Tibial artery (tissue), 4 donors: ENCODE results near the gene ADAMTS16.

Source experiments
- DNase-seq, 2 donors: peaks; one replicate each; pipeline ENCODE4 v3.0.0-alpha.2; 2019
- H3K27ac ChIP-seq, 2 donors: fragments of 200-600 bp; sonication (generic) in 1 of 2; 1 replicate in 1 of 2; 2 replicates in 1 of 2; pipeline ENCODE4 v1.5.1; 2018 to 2019; ENCODE audit warnings: mild to moderate bottlenecking in 1 of 2
- H3K27me3 ChIP-seq, 2 donors: fragments of 200-600 bp; sonication (generic) in 1 of 2; one replicate each; pipeline versions ENCODE4 v1.5.1 to v1.6.0; 2016 to 2019
- H3K36me3 ChIP-seq, 3 donors: fragments of 200-600 bp; sonication (generic) in 2 of 3; one replicate each; pipeline ENCODE4 v1.5.1; 2016 to 2019; ENCODE audit warnings: mild to moderate bottlenecking in 2 of 3
- H3K4me1 ChIP-seq, 4 donors: fragments of 200-600 bp; sonication (generic) in 2 of 4; 1 replicate in 3 of 4; 2 replicates in 1 of 4; pipeline ENCODE4 v1.5.1; 2016 to 2019
- H3K4me3 ChIP-seq, 2 donors: fragments of 200-600 bp; sonication (generic) in 1 of 2; 1 replicate in 1 of 2; 2 replicates in 1 of 2; pipeline ENCODE4 v1.5.1; 2018 to 2019; ENCODE audit warnings: mild to moderate bottlenecking in 2 of 2
- H3K9me3 ChIP-seq, 3 donors: fragments of 200-600 bp; sonication (generic) in 1 of 3; one replicate each; pipeline ENCODE4 v1.5.1; 2016 to 2019
- intact Hi-C: fragments of 100-400 bp; cut with DNase I; formaldehyde crosslinking; loops from one replicate; pipeline ENCODE4 v1.15.0; 2023; ENCODE audit warnings: low total_unique reads
- TF ChIP-seq, protein P1 (sequence below), 2 experiments: fragments of 200-600 bp in 1 of 2; fragments of 450-650 bp in 1 of 2; IDR thresholded peaks; one replicate each; pipeline ENCODE4 v1.5.1; 2017 to 2019; ENCODE audit warnings: antibody characterized with exemption in 2 of 2, mild to moderate bottlenecking in 1 of 2, moderate library complexity in 1 of 2

Gene ADAMTS16

DNA sequence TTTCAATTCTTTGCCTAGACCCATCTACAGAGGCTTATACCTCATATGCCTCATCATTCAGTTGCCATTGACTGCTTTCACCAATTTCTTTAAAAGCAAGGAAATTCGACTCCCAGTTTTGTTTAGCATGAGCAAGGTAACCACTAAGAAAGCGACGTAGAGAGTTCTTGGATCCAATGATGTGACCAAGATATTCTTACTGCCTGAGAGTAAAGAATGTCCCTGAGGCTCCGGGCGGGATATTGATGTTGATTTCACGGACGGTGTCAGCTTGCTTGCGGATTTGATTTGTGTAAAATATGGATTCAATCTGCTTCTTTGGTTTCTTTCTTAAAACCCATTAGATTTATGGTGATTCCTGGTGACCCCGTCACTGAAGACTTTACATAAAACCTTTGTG lies 147.3 kb downstream of the ADAMTS16 start:
- H3K4me3 ChIP-seq = no peak overlapping the region
- no peaks in the 10 kb centered on the region for H3K9me3 ChIP-seq
- no peak overlapping the region for H3K27ac ChIP-seq
- TF ChIP-seq, protein P1, sequence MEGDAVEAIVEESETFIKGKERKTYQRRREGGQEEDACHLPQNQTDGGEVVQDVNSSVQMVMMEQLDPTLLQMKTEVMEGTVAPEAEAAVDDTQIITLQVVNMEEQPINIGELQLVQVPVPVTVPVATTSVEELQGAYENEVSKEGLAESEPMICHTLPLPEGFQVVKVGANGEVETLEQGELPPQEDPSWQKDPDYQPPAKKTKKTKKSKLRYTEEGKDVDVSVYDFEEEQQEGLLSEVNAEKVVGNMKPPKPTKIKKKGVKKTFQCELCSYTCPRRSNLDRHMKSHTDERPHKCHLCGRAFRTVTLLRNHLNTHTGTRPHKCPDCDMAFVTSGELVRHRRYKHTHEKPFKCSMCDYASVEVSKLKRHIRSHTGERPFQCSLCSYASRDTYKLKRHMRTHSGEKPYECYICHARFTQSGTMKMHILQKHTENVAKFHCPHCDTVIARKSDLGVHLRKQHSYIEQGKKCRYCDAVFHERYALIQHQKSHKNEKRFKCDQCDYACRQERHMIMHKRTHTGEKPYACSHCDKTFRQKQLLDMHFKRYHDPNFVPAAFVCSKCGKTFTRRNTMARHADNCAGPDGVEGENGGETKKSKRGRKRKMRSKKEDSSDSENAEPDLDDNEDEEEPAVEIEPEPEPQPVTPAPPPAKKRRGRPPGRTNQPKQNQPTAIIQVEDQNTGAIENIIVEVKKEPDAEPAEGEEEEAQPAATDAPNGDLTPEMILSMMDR (IDR thresholded peaks at IDR 0.05) = no peak
- no peaks in the 10 kb centered on the region for H3K36me3 ChIP-seq
- H3K27me3 ChIP-seq = no peaks in the 10 kb centered on the region
- H3K4me1 ChIP-seq = no peaks in the 10 kb centered on the region
- no peak for DNase-seq
- intact Hi-C loops = no loop called here

DNA sequence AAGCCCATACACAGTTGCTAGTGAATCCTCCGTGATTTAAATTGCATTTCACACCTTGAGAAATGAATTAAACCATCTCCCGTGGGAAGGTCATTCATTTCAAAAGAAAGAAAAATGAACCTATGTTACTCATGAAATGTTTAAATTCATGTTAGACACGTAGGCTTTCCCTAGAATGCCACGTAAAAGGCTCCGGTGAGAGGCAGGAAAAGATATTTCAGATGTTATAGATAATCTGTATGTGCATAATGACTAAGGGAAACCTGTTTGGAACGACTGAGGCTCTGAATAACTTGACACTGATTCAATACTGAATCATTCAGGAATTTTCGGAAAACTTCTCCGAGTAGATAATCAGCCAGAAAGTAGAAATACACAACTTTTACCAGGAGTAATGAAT lies 148.1 kb downstream of the ADAMTS16 start:
- H3K27me3 ChIP-seq = no peaks in the 10 kb centered on the region
- H3K36me3 ChIP-seq = no peaks in the 10 kb centered on the region
- H3K27ac ChIP-seq = no peak overlapping the region
- no peak for DNase-seq
- H3K4me1 ChIP-seq = no peaks in the 10 kb centered on the region
- intact Hi-C loops = no loop called here
- TF ChIP-seq, protein P1 (IDR thresholded peaks at IDR 0.05) = no peak
- H3K4me3 ChIP-seq = no peak overlapping the region
- no peaks in the 10 kb centered on the region for H3K9me3 ChIP-seq

DNA sequence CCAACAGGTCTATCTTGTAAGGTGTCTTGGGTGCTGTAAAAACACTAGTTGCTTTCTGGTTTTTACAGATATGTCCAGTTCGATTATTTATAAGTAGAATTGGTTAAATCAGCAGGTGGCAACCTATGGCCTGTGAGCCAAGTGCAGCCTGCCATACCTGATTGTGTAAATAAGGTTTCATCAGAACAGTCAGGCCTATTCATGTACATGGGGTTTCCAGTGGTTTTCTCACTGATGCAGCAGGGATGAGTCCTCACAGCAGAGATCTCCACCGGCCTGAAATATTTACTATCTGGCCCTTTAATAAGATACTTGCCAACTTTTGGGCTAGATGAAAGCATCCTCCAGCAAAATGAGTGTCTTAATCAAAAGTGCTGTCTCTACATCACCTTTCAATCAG lies 149.4 kb downstream of the ADAMTS16 start:
- Histone ChIP-seq H3K27me3 (no peaks in the 10 kb centered on the region), H3K4me3 (no peak overlapping the region), H3K36me3 (no peaks in the 10 kb centered on the region), H3K27ac (no peak overlapping the region), H3K4me1 (no peaks in the 10 kb centered on the region), H3K9me3 (no peaks in the 10 kb centered on the region)
- no peak for DNase-seq
- intact Hi-C loops = no loop called here
- TF ChIP-seq, protein P1 (IDR thresholded peaks at IDR 0.05) = no peak

DNA sequence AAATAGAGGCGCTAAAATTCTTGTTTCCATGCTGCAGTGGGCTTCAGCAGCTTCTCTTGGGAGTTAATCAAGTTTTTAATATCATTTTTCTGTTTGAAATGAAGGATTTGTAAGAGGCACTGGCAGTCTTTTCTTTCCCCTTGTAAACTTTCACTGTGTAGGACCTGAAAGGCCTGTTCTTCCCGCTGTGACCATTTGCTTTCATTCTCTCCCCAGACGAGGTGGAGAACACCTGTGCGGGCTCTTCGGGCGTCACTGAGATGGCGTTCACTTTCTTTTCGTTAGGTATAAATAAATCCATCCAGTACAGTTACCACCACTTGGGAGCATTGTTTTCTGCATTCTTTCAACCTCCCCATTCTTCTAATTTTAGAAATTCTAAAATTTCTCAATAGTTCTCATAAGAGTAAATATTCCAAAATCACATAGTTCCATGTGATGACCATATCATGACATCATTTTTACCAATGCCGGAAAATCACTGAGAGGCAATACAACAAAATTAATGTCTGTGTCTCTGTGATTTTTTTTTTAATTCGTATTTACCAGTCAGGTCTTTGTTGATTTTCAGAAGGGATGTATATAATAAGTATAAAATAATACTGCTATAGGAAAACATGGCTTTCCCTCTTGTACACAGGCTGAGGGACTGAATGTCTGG lies 150.7 kb downstream of the ADAMTS16 start:
- DNase-seq = no peak
- intact Hi-C loops = no loop called here
- no peak overlapping the region for H3K27ac ChIP-seq
- H3K27me3 ChIP-seq = no peaks in the 10 kb centered on the region
- H3K4me3 ChIP-seq = no peak overlapping the region
- no peaks in the 10 kb centered on the region for H3K4me1 ChIP-seq
- no peaks in the 10 kb centered on the region for H3K36me3 ChIP-seq
- TF ChIP-seq, protein P1 (IDR thresholded peaks at IDR 0.05) = no peak
- no peaks in the 10 kb centered on the region for H3K9me3 ChIP-seq

DNA sequence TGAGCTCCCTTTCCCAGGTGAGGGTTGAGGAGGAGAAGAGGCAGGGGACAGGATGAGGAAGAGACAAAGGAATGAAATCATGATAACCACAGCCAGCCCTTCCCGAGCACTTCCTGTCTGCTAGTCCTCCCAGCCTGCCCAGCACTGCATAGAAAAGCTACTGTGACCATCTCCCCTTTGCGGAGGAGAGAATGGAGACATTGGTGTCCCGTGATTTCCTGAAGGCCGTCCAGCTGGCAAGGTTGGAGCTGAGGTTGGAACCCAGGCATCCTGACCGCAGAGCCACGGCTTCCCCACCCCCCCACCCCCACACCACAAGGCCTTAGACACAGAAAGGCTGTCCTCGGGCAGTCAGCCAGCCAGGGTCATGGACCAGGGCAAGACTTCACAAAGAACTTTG lies 151.2 kb downstream of the ADAMTS16 start:
- intact Hi-C loops = no loop called here
- no peak for DNase-seq
- no peaks in the 10 kb centered on the region for H3K36me3 ChIP-seq

More for the DNA sequence above, 151.2 kb downstream of the ADAMTS16 start:
- no peaks in the 10 kb centered on the region for H3K9me3 ChIP-seq
- no peaks in the 10 kb centered on the region for H3K27me3 ChIP-seq
- H3K27ac ChIP-seq = no peak overlapping the region
- H3K4me1 ChIP-seq = no peaks in the 10 kb centered on the region
- TF ChIP-seq, protein P1 (IDR thresholded peaks at IDR 0.05) = no peak
- H3K4me3 ChIP-seq = no peak overlapping the region
